MG63 (cell line): Measurements from ENCODE around the gene ROPN1. TPM values are rescaled to one million over a fixed set of nuclear protein-coding genes. Genes with fewer than 3 reads are reported as not detected.
"Not testable (repeated sequence)": the region's sequence is repeated elsewhere in the genome, so short reads cannot be mapped to it uniquely, and the experiment has no call there.

Source experiments
- DNase-seq: peaks from one replicate; pipeline ENCODE4 v3.0.0-alpha.2; 2020
- H3K27me3 ChIP-seq: fragments of 250-450 bp; sonication (Bioruptor Pico); 2 replicates; pipeline ENCODE4 v1.5.1; 2020; ENCODE audit warnings: mild to moderate bottlenecking, moderate library complexity
- H3K36me3 ChIP-seq: fragments of 250-450 bp; sonication (Bioruptor Pico); 2 replicates; pipeline ENCODE4 v1.5.1; 2020; ENCODE audit warnings: mild to moderate bottlenecking, moderate library complexity
- H3K4me3 ChIP-seq: fragments of 250-450 bp; sonication (Bioruptor Pico); 2 replicates; pipeline ENCODE4 v1.5.1; 2020; ENCODE audit warnings: mild to moderate bottlenecking, moderate library complexity
- H3K9me3 ChIP-seq: fragments of 250-450 bp; sonication (Bioruptor Pico); 2 replicates; pipeline ENCODE4 v1.5.1; 2020; ENCODE audit warnings: mild to moderate bottlenecking, moderate library complexity
- total RNA-seq: library from RNA; depleted of rRNA; stranded (reverse); fragments of >200 nt; shearing (Covaris generic); gene quantifications from 2 replicates; pipeline ENCODE4 v1.2.3, GENCODE V29; 2014; ENCODE audit warnings: low replicate concordance; rRNA removed

The ROPN1 gene
- not detected in 2 replicates for total RNA-seq

DNA sequence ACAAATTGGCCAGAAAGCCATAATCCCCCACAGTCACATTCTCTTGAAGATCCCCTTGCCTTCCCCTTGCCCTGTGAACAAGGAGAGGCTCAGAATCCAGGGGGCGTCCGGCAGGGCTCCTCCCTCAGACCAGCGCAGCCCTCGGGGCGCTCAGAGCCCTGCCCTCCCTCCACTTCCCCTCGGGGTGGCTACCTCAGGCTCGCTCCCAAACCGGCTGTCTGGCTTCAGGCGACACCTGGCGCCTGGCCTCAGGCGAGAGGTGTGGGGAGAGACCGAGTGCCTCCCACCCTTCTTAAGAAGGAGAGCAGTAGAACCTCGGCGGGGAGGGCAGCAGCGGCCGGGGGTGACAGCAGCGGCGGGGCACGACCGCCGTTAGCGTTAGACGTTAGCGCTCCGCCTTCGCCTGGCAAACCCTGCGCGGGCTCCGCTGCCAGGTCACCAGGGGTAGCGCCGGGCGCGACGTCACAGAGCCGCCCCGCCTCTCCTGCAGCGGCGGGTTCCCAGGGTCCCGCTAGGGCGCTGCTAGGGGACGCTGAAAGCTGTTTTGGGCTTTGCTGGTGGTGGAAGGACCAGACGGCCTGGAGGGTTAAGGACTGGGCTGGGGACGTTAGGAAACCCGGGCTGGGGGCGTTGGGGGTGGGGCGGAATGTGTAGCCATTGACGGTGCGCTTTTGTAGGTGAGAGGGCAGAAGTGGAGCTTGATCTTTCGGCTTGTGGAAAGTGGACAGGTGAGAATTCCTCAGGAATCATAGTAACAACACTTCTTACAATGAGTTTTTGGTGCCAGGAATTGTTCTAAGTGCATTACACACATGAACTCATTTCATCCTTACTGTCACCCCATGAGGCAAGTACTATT is at the start of gene ROPN1:
ROPN1 (minus strand) TSS at position 395 of the 859 bp plus-strand sequence. CDS start 11,643 bp downstream, outside the sequence.
- DNase-seq, H3K36me3 ChIP-seq, H3K9me3 ChIP-seq: not testable (repeated sequence)
- Histone ChIP-seq H3K27me3 (peaks cover 49% of the 10 kb centered on the region), H3K4me3 (peak within 1 kb of the TSS; percentile 20; the same call in 1 of the 2 replicates)

- Histone ChIP-seq H3K27me3 (peaks cover 73% of the 10 kb centered on the region), H3K36me3 (no peaks in the 10 kb centered on the region), H3K4me3 (no peak overlapping the region), H3K9me3 (no peaks in the 10 kb centered on the region; the same call in 1 of the 2 replicates)
- DNase-seq: no peak
Measured at GRCh38 chr3:124041553-124041952, 49.6 kb upstream of the ROPN1 start.

- Histone ChIP-seq H3K27me3 (peaks cover 88% of the 10 kb centered on the region), H3K36me3 (no peaks in the 10 kb centered on the region), H3K9me3 (peaks cover 2% of the 10 kb centered on the region; the same call in 1 of the 2 replicates), H3K4me3 (no peak overlapping the region)
- DNase-seq: no peak
Measured at GRCh38 chr3:124037326-124037725, 45.4 kb upstream of the ROPN1 start.

- H3K4me3 ChIP-seq, H3K9me3 ChIP-seq, H3K36me3 ChIP-seq, DNase-seq: not testable (repeated sequence)
- H3K27me3 ChIP-seq: peaks cover 83% of the 10 kb centered on the region
Measured at GRCh38 chr3:124036214-124036613, 44.3 kb upstream of the ROPN1 start.

GRCh38 chr3:124035463-124036121 is 43.7 kb upstream of the ROPN1 start:
- Histone ChIP-seq H3K9me3 (peaks cover 2% of the 10 kb centered on the region; the same call in 1 of the 2 replicates), H3K4me3 (no peak overlapping the region), H3K27me3 (peaks cover 84% of the 10 kb centered on the region), H3K36me3 (no peaks in the 10 kb centered on the region)
- DNase-seq: no peak

DNA sequence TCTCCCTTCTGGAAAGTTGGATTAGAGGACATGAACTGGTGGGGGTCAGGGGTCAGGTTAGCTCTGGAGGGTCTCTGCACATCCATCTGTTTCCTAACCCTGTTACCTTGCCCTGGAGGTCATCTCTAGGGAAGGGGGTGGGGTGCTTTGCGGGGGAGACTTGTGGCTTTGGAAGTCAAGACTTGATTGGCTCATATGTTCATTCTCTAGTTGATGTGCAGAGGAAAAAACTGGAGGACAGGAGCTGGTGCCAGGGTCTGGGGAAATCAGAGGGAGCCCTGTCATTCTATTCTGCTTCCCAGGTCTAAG is 42.9 kb upstream of the ROPN1 start:
- no peak overlapping the region for H3K4me3 ChIP-seq
- H3K9me3 ChIP-seq: peaks cover 2% of the 10 kb centered on the region; the same call in 1 of the 2 replicates
- no peaks in the 10 kb centered on the region for H3K36me3 ChIP-seq
- peaks cover 83% of the 10 kb centered on the region for H3K27me3 ChIP-seq
- DNase-seq: no peak

DNA sequence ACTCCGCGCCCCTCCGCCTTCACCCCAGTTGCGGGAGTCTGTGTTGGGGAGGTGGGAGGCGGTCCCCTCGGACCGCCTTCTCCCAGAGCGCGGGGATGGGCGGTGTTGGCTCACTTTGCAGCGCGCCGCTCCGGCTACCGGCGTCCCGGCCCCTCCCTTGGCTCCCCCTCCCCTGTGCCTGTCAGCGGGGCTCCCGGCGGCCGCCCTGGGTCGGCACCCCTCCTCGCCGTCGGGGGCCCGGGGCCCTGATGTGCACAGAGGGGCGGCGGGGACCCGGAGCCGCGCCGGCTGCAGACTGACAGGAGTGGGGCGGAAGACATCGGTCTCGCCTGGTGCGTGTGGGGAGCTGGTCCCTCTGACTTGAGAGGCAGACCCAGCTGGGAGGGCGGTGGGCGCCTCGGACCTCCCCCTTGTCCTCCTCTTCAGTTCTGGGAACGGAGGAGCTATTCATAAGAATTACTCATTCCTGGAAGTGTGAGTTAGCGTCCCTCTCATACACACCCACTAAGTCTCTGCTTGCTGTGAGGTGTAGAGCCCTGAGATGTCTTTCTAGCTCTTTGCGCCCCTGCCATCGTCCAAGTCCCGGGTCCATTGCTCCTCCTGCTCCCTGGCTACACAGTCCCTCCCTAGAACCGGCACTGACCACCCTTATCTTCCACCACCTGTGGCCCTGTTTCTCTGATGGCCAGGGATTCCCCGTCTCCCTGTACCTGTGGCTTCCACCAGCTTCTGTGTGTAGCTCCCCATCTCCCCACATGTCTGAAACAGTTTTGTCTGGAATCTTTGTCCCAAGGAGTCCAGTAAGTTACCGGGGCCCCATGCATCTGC is 42.3 kb upstream of the ROPN1 start:
- Histone ChIP-seq H3K36me3 (no peaks in the 10 kb centered on the region), H3K27me3 (peaks cover 83% of the 10 kb centered on the region), H3K4me3 (peak overlapping the region; percentile 44), H3K9me3 (peaks cover 2% of the 10 kb centered on the region; the same call in 1 of the 2 replicates)
- DNase-seq: no peak

GRCh38 chr3:124033360-124034015 is 41.6 kb upstream of the ROPN1 start, which contains the start of gene KALRN:
KALRN (plus strand) TSS chr3:124033369.
- peaks cover 83% of the 10 kb centered on the region for H3K27me3 ChIP-seq
- H3K4me3 ChIP-seq: peak within 1 kb of the TSS; percentile 44
- peaks cover 2% of the 10 kb centered on the region; the same call in 1 of the 2 replicates for H3K9me3 ChIP-seq
- no peaks in the 10 kb centered on the region for H3K36me3 ChIP-seq
- no peak for DNase-seq

- Histone ChIP-seq H3K27me3 (peaks cover 81% of the 10 kb centered on the region), H3K36me3 (no peaks in the 10 kb centered on the region), H3K4me3 (peak overlapping the region; percentile 44), H3K9me3 (0 out of 2 replicates have a peak, but pooled peaks cover 2% of the 10 kb centered on the region)
- peak; percentile 85 for DNase-seq
Measured at GRCh38 chr3:124032881-124033359, 41.0 kb upstream of the ROPN1 start.

DNA sequence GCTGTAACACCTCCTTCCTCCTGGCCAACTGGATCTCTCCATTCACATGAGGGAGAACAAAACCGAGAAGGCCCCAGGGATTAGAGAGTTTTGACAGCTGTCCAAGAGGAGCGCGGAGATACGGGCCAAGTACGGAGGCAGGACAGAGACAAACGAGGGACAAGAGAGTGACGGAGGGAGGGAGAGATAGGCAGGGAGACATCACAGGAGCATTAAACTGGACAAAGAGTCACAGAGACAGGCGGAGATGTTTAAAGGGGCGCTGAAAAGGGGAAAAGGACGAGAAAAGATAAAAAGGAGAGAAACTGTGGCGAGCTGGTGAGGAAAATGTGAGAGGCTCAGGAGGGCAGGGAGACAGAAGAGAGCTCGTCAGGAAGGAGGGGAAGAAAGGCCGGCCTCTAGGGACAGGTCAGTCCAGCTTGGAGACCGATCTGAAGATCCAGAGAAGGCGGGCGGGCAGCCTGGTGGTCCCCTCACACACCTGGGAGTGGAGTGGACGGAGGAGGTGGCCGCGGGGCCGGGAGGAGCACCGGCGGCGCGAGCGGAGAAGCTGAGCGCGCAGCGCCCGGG is 40.5 kb upstream of the ROPN1 start:
- Histone ChIP-seq H3K36me3 (no peaks in the 10 kb centered on the region), H3K27me3 (peaks cover 80% of the 10 kb centered on the region), H3K4me3 (peak overlapping the region; percentile 44), H3K9me3 (peaks cover 2% of the 10 kb centered on the region; the same call in 1 of the 2 replicates)
- no peak for DNase-seq

- no peak overlapping the region for H3K4me3 ChIP-seq
- no peaks in the 10 kb centered on the region; the same call in 1 of the 2 replicates for H3K9me3 ChIP-seq
- H3K27me3 ChIP-seq: peaks cover 54% of the 10 kb centered on the region
- H3K36me3 ChIP-seq: no peaks in the 10 kb centered on the region
- no peak for DNase-seq
Measured at GRCh38 chr3:124026516-124026915, 34.6 kb upstream of the ROPN1 start.

- not testable (repeated sequence) for DNase-seq, H3K36me3 ChIP-seq, H3K9me3 ChIP-seq, H3K4me3 ChIP-seq
- peaks cover 40% of the 10 kb centered on the region for H3K27me3 ChIP-seq
Measured at GRCh38 chr3:124023531-124023930, 31.6 kb upstream of the ROPN1 start.

GRCh38 chr3:124019291-124019690 is 27.4 kb upstream of the ROPN1 start:
- H3K9me3 ChIP-seq: no peaks in the 10 kb centered on the region
- DNase-seq: no peak
- H3K36me3 ChIP-seq: no peaks in the 10 kb centered on the region
- peaks cover 20% of the 10 kb centered on the region for H3K27me3 ChIP-seq
- H3K4me3 ChIP-seq: no peak overlapping the region

GRCh38 chr3:124017502-124017901 is 25.6 kb upstream of the ROPN1 start:
- H3K36me3 ChIP-seq, H3K4me3 ChIP-seq, H3K9me3 ChIP-seq, DNase-seq: not testable (repeated sequence)
- H3K27me3 ChIP-seq: peaks cover 20% of the 10 kb centered on the region

- not testable (repeated sequence) for H3K36me3 ChIP-seq, H3K4me3 ChIP-seq, H3K9me3 ChIP-seq
- H3K27me3 ChIP-seq: peaks cover 20% of the 10 kb centered on the region
- peak; percentile 42 for DNase-seq
Measured at GRCh38 chr3:124016483-124016882, 24.6 kb upstream of the ROPN1 start.
